Measurements from ENCODE around the gene TCF25. TPM values are rescaled to one million over a fixed set of nuclear protein-coding genes. Genes with fewer than 3 reads are reported as not detected.

TCF25 gene
- total RNA-seq, 4 donors from 2014 or later: 68.9 to 110 (median 85.7) TPM

DNA sequence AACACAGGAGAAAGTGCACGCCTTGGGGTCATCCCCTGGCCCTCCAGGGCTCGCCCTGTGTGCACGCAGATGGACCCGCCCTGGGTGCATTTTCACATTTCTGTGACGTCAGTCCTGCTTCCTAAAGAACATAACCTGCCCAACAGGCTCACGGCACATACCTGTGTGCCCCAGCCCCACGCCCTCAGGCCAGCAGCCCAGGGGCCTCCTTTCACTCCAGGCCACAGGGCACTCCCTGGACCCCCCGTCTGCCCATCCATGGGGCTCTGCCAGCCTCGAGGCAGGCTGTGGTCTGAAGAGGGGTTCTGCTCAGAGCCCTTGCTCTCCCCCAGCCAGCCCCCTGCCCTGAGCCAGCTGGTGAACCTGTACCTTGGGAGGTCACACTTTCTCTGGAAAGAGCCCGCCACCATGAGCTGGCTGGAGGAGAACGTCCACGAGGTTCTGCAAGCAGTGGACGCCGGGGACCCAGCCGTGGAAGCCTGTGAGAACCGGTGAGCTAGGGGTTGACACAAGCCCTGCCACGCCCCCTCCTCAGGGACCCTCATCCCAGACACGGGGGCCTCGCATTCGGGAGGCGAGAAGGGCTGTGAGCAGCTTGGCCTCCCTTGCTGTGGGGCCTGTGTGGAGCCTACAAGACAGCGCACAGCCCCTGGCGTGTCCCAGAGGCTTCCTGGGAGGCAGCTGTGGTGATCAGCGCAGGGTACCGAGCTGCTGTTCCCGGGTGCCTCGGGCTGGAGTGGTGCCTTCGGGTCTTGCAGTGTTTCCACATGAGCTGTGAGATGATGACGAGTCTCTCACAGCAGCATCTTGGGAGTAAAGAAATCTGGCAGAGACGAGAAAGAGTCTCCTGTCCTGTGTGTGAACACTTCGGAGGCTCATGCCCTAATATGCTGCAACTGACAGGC, 31.5 kb downstream of the TCF25 start:
- TF ChIP-seq, protein P1, sequence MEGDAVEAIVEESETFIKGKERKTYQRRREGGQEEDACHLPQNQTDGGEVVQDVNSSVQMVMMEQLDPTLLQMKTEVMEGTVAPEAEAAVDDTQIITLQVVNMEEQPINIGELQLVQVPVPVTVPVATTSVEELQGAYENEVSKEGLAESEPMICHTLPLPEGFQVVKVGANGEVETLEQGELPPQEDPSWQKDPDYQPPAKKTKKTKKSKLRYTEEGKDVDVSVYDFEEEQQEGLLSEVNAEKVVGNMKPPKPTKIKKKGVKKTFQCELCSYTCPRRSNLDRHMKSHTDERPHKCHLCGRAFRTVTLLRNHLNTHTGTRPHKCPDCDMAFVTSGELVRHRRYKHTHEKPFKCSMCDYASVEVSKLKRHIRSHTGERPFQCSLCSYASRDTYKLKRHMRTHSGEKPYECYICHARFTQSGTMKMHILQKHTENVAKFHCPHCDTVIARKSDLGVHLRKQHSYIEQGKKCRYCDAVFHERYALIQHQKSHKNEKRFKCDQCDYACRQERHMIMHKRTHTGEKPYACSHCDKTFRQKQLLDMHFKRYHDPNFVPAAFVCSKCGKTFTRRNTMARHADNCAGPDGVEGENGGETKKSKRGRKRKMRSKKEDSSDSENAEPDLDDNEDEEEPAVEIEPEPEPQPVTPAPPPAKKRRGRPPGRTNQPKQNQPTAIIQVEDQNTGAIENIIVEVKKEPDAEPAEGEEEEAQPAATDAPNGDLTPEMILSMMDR (IDR thresholded peaks at IDR 0.05 in 4 of 5, conservative IDR thresholded peaks at IDR 0.05 in 1 of 5): no peak
- no peak for TF ChIP-seq POLR2A (IDR thresholded peaks at IDR 0.05)
- intact Hi-C loops (cut with DNase I; ENCODE audit: low total_unique reads): no loop called here
- in situ Hi-C loops (cut with MboI; ENCODE audit: low sequenced_read_pairs in 4 of 4): no loop called here
- Histone ChIP-seq H3K27me3 (no peaks in the 10 kb centered on the region), H3K36me3 (peaks cover 0 to 62% of the 10 kb centered on the region in 2 donors), H3K4me3 (no peak overlapping the region), H3K27ac (no peak overlapping the region), H3K4me1 (no peaks in the 10 kb centered on the region), H3K9me3 (no peaks in the 10 kb centered on the region)
- ATAC-seq (no peak), DNase-seq (no peak)

DNA sequence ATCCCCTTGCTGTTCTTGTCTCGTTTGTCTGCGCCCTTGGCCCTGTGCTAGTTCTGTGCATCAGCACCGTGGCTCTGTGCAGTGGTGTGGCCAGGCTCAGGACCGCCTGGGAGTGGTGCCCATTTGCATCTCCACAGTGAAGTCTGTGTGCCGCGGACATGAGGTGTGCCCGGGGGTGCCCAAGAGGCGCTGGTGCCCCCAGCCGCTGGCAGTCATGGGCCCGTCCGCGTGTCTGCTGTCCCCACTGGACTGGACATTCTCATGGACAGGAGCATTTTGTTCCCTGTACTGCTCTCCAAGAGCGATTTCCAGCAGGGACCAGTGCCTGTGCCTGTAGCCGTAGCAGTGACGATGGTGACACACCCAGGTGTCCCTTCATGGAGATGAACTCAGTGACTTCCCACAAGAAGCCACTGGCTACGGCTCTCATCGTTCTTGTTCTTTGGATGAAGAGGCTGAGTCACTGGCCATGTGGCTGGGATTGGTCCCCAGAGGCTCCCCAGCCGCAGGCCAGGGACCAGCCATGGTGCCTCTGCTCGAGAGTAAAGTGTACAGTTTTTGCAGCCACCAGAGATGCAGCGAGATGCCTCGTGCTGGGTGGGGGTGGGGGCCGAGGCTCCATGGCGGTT, 32.2 kb downstream of the TCF25 start:
- H3K4me1 ChIP-seq: no peaks in the 10 kb centered on the region
- H3K9me3 ChIP-seq: no peaks in the 10 kb centered on the region
- in situ Hi-C loops (cut with MboI; ENCODE audit: low sequenced_read_pairs in 4 of 4) (no loop called here), intact Hi-C loops (cut with DNase I; ENCODE audit: low total_unique reads) (no loop called here)
- no peak for ATAC-seq
- TF ChIP-seq, protein P1 (IDR thresholded peaks at IDR 0.05 in 4 of 5, conservative IDR thresholded peaks at IDR 0.05 in 1 of 5): no peak
- no peak for TF ChIP-seq POLR2A (IDR thresholded peaks at IDR 0.05)
- H3K27ac ChIP-seq: no peak overlapping the region
- no peaks in the 10 kb centered on the region for H3K27me3 ChIP-seq
- no peak overlapping the region for H3K4me3 ChIP-seq
- H3K36me3 ChIP-seq: peaks cover 0 to 55% of the 10 kb centered on the region in 2 donors
- no peak for DNase-seq

DNA sequence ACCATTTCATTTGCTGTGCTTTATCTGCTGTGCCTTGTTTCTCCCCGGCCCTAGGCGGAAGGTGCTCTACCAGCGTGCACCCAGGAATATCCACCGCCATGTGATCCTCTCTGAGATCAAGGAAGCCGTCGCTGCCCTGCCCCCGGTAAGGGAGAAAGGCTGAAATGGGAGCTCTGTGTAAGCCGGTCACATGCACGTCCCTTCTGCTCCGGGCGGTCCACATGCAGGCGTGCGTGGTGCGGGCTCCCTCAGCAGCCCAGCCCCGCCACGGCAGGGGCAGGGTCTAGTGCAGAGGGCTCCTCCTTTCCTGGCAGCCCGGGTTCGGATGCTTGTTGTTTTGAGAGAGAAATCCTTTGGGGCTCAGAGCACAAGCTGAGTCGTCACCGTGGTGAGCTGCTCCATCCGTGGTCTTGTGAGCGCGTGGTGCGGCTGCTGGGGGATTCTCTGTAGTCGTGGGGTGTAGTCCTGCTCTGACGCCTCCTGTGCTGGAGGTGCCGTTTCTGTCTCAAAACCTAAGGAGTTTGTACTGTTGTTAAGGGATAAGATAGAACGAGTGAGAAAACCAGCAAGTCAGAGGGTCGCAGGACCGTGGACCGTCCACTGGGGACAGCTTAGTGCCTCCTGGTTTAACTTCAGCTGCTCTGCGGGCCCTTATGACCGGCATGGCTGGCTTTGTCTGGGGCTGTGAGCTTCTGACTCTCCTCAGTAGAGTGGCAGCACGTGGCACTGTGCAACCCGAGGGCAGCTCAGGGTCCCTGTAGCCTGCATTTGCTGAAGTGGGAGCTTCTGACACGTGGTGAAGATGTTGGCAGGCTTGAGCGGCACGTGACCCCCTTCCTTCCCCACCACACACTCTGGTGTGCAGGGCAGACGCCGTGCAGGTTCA, 33.0 kb downstream of the TCF25 start:
- Histone ChIP-seq H3K27me3 (no peaks in the 10 kb centered on the region), H3K9me3 (no peaks in the 10 kb centered on the region), H3K27ac (no peak overlapping the region), H3K36me3 (peaks cover 0 to 49% of the 10 kb centered on the region in 2 donors), H3K4me1 (no peaks in the 10 kb centered on the region), H3K4me3 (no peak overlapping the region)
- TF ChIP-seq POLR2A (IDR thresholded peaks at IDR 0.05): no peak
- TF ChIP-seq, protein P1 (IDR thresholded peaks at IDR 0.05 in 4 of 5, conservative IDR thresholded peaks at IDR 0.05 in 1 of 5): no peak
- intact Hi-C loops (cut with DNase I; ENCODE audit: low total_unique reads): no loop called here
- in situ Hi-C loops (cut with MboI; ENCODE audit: low sequenced_read_pairs in 4 of 4): no loop called here
- DNase-seq: no peak
- ATAC-seq: no peak

DNA sequence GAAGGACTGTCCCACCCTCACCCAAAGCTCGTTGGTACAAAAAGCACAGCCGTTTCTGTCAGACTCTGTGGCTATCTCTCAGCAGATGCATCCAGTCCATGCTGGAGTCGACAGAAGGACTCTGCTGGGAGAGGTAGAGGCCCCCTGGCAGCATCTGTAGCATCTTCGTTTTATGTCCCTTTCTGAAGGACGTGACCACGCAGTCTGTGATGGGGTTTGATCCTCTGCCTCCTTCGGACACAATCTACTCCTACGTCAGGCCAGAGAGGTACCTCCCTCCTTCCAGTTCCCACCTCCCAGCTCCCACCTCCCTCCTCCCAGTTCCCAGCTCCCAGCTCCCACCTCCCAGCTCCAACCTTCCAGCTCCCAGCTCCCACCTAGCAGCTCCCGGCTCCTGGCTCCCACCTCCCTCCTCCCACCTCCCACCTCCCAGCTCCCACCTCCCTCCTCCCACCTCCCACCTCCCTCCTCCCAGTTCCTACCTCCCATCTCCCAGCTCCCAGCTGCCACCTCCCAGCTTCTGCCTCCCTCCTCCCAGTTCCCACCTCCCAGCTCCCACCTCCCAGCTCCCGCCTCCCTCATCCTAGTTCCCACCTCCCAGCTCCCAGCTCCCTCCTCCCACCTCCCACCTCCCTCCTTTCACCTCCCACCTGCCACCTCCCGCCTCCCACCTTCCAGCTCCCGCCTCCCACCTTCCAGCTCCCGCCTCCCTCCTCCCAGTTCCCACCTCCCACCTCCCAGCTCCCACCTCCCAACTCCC, 33.8 kb downstream of the TCF25 start:
- no peaks in the 10 kb centered on the region for H3K4me1 ChIP-seq
- no peaks in the 10 kb centered on the region for H3K27me3 ChIP-seq
- H3K9me3 ChIP-seq: no peaks in the 10 kb centered on the region
- ATAC-seq: no peak
- in situ Hi-C loops (cut with MboI; ENCODE audit: low sequenced_read_pairs in 4 of 4) (no loop called here), intact Hi-C loops (cut with DNase I; ENCODE audit: low total_unique reads) (no loop called here)
- DNase-seq: no peak
- H3K4me3 ChIP-seq: no peak overlapping the region
- peaks cover 0 to 49% of the 10 kb centered on the region in 2 donors for H3K36me3 ChIP-seq
- no peak overlapping the region for H3K27ac ChIP-seq
- no peak for TF ChIP-seq POLR2A (IDR thresholded peaks at IDR 0.05)
- TF ChIP-seq, protein P1 (IDR thresholded peaks at IDR 0.05 in 4 of 5, conservative IDR thresholded peaks at IDR 0.05 in 1 of 5): no peak

Measured in gastrocnemius medialis (tissue), 4 donors.